Upper lobe of left lung (tissue), 6 donors: Measurements from ENCODE around the gene SPOPL. TPM values are rescaled to one million over a fixed set of nuclear protein-coding genes. Genes with fewer than 3 reads are reported as not detected.
"Not testable (repeated sequence)": the region's sequence is repeated elsewhere in the genome, so short reads cannot be mapped to it uniquely, and the experiment has no call there.

Experiments
- ATAC-seq, 2 donors: fragments of 200-7000 bp; cut with Tn5 transposase; one replicate each; pipeline ENCODE4 v1.9.1; 2022; ENCODE audit warnings: mild to moderate bottlenecking in 2 of 2, moderate library complexity in 2 of 2; ENCODE audit not compliant: low FRiP score in 2 of 2
- DNase-seq, 2 donors: peaks; one replicate each; pipeline ENCODE4 v3.0.0-alpha.2; 2019 to 2020
- H3K27ac ChIP-seq, 4 donors: fragments of 200-600 bp; sonication (generic); one replicate each; pipeline ENCODE4 v1.5.1; 2016 to 2019
- H3K27me3 ChIP-seq, 4 donors: fragments of 200-600 bp; sonication (generic); one replicate each; pipeline ENCODE4 v1.5.1; 2017 to 2019
- H3K36me3 ChIP-seq, 4 donors: fragments of 200-600 bp; sonication (generic); one replicate each; pipeline ENCODE4 v1.5.1; 2016 to 2019
- H3K4me1 ChIP-seq, 4 donors: fragments of 200-600 bp; sonication (generic); one replicate each; pipeline ENCODE4 v1.5.1; 2018 to 2019
- H3K4me3 ChIP-seq, 4 donors: fragments of 200-600 bp; sonication (generic); one replicate each; pipeline ENCODE4 v1.5.1; 2017 to 2019; ENCODE audit warnings: mild to moderate bottlenecking in 2 of 4, moderate library complexity in 1 of 4
- H3K9me3 ChIP-seq, 4 donors: fragments of 200-600 bp; sonication (generic); one replicate each; pipeline ENCODE4 v1.5.1; 2018 to 2019
- EP300 ChIP-seq, 4 donors: sonication (generic); formaldehyde crosslinking; IDR thresholded peaks; one replicate each; pipeline ENCODE4 v1.5.1; 2017; ENCODE audit warnings: antibody characterized with exemption in 4 of 4, control low read depth in 2 of 4
- POLR2A ChIP-seq, 4 donors: fragments of 450-650 bp; IDR thresholded peaks; one replicate each; pipeline ENCODE4 v1.5.1; 2016 to 2017; ENCODE audit warnings: antibody characterized with exemption in 4 of 4, mild to moderate bottlenecking in 2 of 4
- POLR2AphosphoS5 ChIP-seq, 2 donors: sonication (generic); formaldehyde crosslinking; IDR thresholded peaks; one replicate each; pipeline ENCODE4 v1.5.1; 2017; ENCODE audit warnings: antibody characterized with exemption in 2 of 2
- WGBS, 2 donors: methylation state at CpG; one replicate each; pipeline ENCODE4 v1.1.5; 2017 to 2018; 5-methylcytosine and 5-hydroxymethylcytosine counted together
- total RNA-seq, 6 donors: library from RNA; depleted of rRNA in 4 of 6; stranded (reverse); fragments of >200 nt in 4 of 6; gene quantifications; one replicate each; pipeline versions ENCODE4 v1.1.0 to v1.2.1, GENCODE V29; 2016 to 2021
- TF ChIP-seq, protein P1 (sequence below), 6 experiments: fragments of 450-650 bp in 4 of 6; fragments of 200-600 bp in 2 of 6; sonication (generic) in 2 of 6; IDR thresholded peaks; one replicate each; pipeline ENCODE4 v1.5.1; 2016 to 2019; ENCODE audit warnings: antibody characterized with exemption in 6 of 6
- donor health status: DM: no; HTN: no; CAD: no; lungs with moderate emphysema.
- donor health status: DM: no; HTN: yes; CAD: no; lungs with severe emphysema.

The SPOPL gene
- total RNA-seq, 6 donors from 2014 or later, result 4.2 to 40.0 (median 24.2) TPM

GRCh38 chr2:138534791-138535190 is 33.2 kb downstream of the SPOPL start:
- DNase-seq (no peak), ATAC-seq (no peak)
- peaks cover 0 to 11% (median 5%) of the 10 kb centered on the region in 4 donors for H3K4me1 ChIP-seq
- H3K27me3 ChIP-seq, result no peaks in the 10 kb centered on the region
- peaks cover 0 to 5% (median 0%) of the 10 kb centered on the region in 4 donors for H3K36me3 ChIP-seq
- H3K9me3 ChIP-seq, result peaks cover 0 to 6% (median under 1%) of the 10 kb centered on the region in 4 donors
- TF ChIP-seq, protein P1, sequence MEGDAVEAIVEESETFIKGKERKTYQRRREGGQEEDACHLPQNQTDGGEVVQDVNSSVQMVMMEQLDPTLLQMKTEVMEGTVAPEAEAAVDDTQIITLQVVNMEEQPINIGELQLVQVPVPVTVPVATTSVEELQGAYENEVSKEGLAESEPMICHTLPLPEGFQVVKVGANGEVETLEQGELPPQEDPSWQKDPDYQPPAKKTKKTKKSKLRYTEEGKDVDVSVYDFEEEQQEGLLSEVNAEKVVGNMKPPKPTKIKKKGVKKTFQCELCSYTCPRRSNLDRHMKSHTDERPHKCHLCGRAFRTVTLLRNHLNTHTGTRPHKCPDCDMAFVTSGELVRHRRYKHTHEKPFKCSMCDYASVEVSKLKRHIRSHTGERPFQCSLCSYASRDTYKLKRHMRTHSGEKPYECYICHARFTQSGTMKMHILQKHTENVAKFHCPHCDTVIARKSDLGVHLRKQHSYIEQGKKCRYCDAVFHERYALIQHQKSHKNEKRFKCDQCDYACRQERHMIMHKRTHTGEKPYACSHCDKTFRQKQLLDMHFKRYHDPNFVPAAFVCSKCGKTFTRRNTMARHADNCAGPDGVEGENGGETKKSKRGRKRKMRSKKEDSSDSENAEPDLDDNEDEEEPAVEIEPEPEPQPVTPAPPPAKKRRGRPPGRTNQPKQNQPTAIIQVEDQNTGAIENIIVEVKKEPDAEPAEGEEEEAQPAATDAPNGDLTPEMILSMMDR (IDR thresholded peaks at IDR 0.05), result no peak
- TF ChIP-seq EP300 (IDR thresholded peaks at IDR 0.05), result no peak
- TF ChIP-seq POLR2A (IDR thresholded peaks at IDR 0.05), result no peak
- no peak for TF ChIP-seq POLR2AphosphoS5 (IDR thresholded peaks at IDR 0.05)
- H3K4me3 ChIP-seq, result no peak overlapping the region
- H3K27ac ChIP-seq, result no peak overlapping the region

- Histone ChIP-seq H3K36me3 (peaks cover 0 to 5% (median 0%) of the 10 kb centered on the region in 4 donors), H3K4me3 (no peak overlapping the region), H3K9me3 (peaks cover 0 to 6% (median 2%) of the 10 kb centered on the region in 4 donors), H3K27me3 (no peaks in the 10 kb centered on the region), H3K4me1 (peaks cover 0 to 7% (median 5%) of the 10 kb centered on the region in 4 donors), H3K27ac (no peak overlapping the region)
- ATAC-seq (no peak), DNase-seq (no peak)
- 84 to 88% methylated on average over 2 of the region's 2 CpGs for WGBS, 2 donors
- TF ChIP-seq EP300 (IDR thresholded peaks at IDR 0.05), result no peak
Observed at GRCh38 chr2:138536302-138536701, 34.7 kb downstream of the SPOPL start.

DNA sequence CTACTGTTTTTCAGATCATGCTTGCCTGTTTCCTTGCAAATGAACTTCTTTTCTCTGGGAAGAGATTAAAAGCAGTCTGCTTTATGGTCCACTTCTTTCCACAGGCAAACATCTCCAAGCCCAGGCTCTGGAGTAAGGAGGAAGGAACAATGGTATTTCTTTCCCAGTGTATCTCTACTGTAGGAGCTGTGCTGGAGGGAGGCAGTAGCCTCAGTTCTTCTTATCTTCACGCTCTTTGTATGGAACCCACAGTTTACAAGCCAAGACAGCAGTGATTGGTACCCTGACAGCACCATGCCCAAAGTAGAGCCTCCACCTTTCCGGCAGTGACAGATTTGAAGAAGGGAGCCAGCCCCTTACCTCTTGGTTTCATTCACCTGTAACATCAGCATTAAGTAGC is 35.2 kb downstream of the SPOPL start:
- Histone ChIP-seq H3K36me3 (peaks cover 0 to 5% (median 0%) of the 10 kb centered on the region in 4 donors), H3K4me1 (peaks cover 0 to 4% (median 3%) of the 10 kb centered on the region in 4 donors), H3K9me3 (peaks cover 0 to 6% (median 2%) of the 10 kb centered on the region in 4 donors), H3K27ac (no peak overlapping the region), H3K27me3 (no peaks in the 10 kb centered on the region), H3K4me3 (no peak overlapping the region)
- TF ChIP-seq EP300 (IDR thresholded peaks at IDR 0.05), result no peak
- TF ChIP-seq POLR2AphosphoS5 (IDR thresholded peaks at IDR 0.05), result no peak
- TF ChIP-seq, protein P1 (IDR thresholded peaks at IDR 0.05), result no peak
- no peak for TF ChIP-seq POLR2A (IDR thresholded peaks at IDR 0.05)
- ATAC-seq, result no peak
- 97 to 98% methylated on average over 2 of the region's 2 CpGs for whole genome bisulfite sequencing, 2 donors
- no peak for DNase-seq

GRCh38 chr2:138537170-138537915 is 35.8 kb downstream of the SPOPL start:
- H3K27me3 ChIP-seq, result no peaks in the 10 kb centered on the region
- ATAC-seq (no peak), DNase-seq (no peak)
- no peak overlapping the region for H3K27ac ChIP-seq
- peaks cover 0 to 5% (median 0%) of the 10 kb centered on the region in 4 donors for H3K36me3 ChIP-seq
- peaks cover 0 to 6% (median 2%) of the 10 kb centered on the region in 4 donors for H3K9me3 ChIP-seq
- 83 to 93% methylated on average over 12 of the region's 12 CpGs for WGBS, 2 donors
- H3K4me1 ChIP-seq, result no peaks in the 10 kb centered on the region
- H3K4me3 ChIP-seq, result no peak overlapping the region
- TF ChIP-seq POLR2AphosphoS5 (IDR thresholded peaks at IDR 0.05) (no peak), EP300 (IDR thresholded peaks at IDR 0.05) (no peak), POLR2A (IDR thresholded peaks at IDR 0.05) (no peak)
- TF ChIP-seq, protein P1 (IDR thresholded peaks at IDR 0.05), result no peak

DNA sequence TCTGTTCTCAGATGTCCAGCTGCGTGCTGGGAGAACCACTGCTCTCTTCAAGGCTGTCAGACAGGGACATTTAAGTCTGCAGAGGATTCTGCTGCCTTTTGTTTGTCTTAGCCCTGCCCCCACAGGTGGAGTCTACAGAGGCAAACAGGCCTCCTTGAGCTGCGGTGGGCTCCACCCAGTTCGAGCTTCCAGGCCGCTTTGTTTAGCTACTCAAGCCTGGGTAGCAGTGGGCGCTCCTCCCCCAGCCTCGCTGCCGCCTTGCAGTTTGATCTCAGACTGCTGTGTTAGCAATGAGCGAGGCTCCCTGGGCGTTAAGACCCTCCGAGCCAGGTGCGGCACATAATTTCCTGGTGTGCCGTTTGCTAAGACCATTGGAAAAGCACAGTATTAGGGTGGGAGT is 42.6 kb downstream of the SPOPL start:
- 96 to 97% methylated on average over 11 to 12 of the region's 12 CpGs for WGBS, 2 donors
- not testable (repeated sequence) for ATAC-seq, H3K36me3 ChIP-seq

GRCh38 chr2:138548796-138549195 is 47.2 kb downstream of the SPOPL start:
- H3K4me1 ChIP-seq, result peaks cover 0 to 3% (median 0%) of the 10 kb centered on the region in 4 donors
- ATAC-seq, result no peak

More for the DNA sequence above, 42.6 kb downstream of the SPOPL start:
- not testable (repeated sequence) for H3K9me3 ChIP-seq, H3K27ac ChIP-seq, H3K4me3 ChIP-seq, H3K4me1 ChIP-seq, H3K27me3 ChIP-seq
- DNase-seq, result peak in 1 of 2 donors; percentile 17

More at GRCh38 chr2:138548796-138549195, 47.2 kb downstream of the SPOPL start:
- peaks cover 0 to 19% (median 0%) of the 10 kb centered on the region in 4 donors for H3K36me3 ChIP-seq
- H3K27ac ChIP-seq, result no peak overlapping the region
- DNase-seq, result no peak
- H3K9me3 ChIP-seq, result no peaks in the 10 kb centered on the region
- TF ChIP-seq POLR2A (IDR thresholded peaks at IDR 0.05) (no peak), POLR2AphosphoS5 (IDR thresholded peaks at IDR 0.05) (no peak), EP300 (IDR thresholded peaks at IDR 0.05) (no peak)
- TF ChIP-seq, protein P1 (IDR thresholded peaks at IDR 0.05), result no peak
- no peak overlapping the region for H3K4me3 ChIP-seq
- no peaks in the 10 kb centered on the region for H3K27me3 ChIP-seq
